GM18858 (cell line): ENCODE measurements around the gene GRB10.

Source experiments
- ATAC-seq: cut with Tn5 transposase; IDR thresholded peaks from one replicate; pipeline ENCODE4 v1.9.1; 2021; ENCODE audit not compliant: unreplicated experiment

The GRB10 gene

DNA sequence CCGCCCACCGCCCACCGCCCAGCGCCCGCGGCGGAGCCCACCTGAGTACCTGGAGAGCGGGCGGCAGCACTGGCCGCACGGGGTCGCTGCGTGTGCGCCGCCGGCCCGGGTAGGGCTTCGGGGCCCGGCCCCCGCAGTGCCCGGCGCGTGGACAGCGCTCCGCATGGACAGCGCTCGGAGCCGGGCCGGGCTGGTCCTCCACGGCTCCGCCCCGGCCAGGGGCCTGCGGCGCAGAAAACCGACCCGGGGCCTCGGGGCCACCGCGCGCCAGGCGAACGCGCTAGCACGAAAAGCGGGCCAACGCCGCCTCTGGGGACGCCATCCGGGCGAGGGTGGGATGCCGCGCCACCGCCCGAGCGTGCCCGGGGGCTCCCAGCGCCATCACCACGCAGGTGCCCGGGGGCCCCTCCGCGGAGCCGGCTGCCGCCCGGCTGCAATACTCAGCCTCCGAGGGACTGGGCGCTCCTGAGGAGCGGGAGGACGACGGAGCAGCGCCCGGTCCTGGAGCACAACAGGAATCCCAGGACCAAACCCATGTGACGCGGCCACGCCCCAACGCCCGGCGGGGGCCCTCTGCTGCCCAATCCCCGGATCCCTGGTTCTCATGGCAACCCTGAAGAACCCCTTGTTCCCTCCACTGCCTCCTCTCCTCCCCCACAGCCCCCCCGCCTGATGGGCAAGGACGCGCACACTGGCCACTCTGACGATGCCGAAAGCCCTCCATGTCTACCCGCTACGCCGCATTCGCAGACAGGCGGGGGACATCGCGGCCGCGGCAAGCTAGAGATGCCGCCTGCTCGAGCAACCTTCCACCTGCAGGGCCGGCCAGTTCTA is at the start of gene GRB10:
GRB10 (minus strand) TSS at position 522 of the 834 bp plus-strand sequence. CDS start 50,574 bp downstream, outside the sequence.
- ATAC-seq: no peak

- ATAC-seq: no peak
Measured at GRCh38 chr7:50828801-50829200, 46.1 kb upstream of the GRB10 start.

GRCh38 chr7:50828116-50828515 is 45.4 kb upstream of the GRB10 start:
- no peak for ATAC-seq

- ATAC-seq: no peak
Measured at GRCh38 chr7:50827281-50827680, 44.6 kb upstream of the GRB10 start.

DNA sequence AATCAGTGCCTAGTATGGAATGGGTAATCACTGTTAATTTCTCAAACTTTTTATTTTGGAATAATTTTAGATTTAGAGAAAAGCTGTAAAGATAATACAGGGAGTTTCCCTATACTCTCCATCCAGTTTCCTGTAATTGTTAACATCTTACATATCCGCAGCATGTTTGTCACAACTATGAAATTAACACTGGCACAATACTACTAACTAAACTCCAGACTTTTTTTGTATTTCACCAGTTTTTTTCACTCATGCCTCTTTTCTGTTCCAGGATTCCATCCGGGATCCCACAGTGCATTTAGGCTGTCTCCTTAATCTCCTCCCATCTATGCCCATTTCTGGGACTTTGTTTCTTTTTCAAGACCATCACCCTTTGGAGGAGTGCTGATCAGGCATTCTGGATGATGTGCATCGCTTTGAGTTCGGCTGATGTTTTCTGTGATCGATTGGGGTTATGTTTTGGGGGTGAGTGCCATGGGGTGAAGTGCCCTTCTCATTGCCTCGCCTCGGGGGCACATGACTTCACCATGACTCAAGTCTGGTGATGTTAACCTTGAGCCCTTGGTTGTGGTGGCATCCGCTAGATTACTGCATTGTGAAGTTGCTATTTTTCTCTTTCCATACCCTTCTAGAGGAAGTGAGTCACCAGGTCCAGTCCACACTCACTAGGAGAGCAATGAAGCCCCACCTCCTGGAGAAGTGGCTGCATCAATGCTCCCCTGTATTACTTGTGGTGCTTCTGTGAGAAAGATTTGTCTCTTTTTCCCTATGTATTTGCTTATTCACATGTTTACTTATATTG is 43.9 kb upstream of the GRB10 start:
- ATAC-seq: no peak

DNA sequence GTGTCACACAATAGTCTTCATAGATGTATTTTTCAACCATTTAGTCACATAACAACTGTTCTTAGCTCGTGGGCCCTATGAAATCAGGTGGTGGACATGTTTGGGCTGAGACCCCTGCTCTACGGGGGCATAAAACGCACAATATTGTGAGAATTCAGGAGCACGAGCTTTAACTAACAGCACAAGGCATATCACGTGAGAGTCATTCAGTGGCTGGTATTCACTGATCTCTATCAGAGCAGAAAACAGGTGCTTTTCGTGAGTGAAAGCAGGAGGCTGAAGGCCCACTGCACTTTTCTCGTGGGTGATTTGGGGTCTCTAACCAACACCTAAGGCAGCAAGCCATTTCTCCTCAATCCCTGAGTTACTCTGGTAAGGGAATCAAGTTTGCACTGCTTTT is 42.8 kb upstream of the GRB10 start:
- no peak for ATAC-seq

- ATAC-seq: no peak
Measured at GRCh38 chr7:50824882-50825281, 42.2 kb upstream of the GRB10 start.

DNA sequence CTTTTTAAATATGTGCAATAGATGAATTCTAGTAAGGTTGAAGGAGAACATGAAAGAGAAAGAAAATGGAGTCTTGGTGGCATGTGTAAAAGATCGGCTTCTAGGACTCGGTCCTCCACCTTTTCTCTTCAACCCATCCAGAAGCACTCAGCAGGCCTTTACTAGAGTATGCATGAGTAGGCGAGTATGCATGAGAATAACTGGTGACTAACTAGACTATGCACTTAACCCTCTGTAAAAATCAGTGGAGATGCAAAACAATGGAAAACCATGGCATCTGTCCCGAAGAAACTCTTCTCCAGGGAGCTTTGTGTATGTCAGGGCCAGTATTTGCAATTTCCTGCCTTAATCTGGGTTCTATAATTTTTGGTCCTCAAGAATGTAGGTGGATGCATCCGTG is 40.0 kb upstream of the GRB10 start:
- ATAC-seq: no peak

DNA sequence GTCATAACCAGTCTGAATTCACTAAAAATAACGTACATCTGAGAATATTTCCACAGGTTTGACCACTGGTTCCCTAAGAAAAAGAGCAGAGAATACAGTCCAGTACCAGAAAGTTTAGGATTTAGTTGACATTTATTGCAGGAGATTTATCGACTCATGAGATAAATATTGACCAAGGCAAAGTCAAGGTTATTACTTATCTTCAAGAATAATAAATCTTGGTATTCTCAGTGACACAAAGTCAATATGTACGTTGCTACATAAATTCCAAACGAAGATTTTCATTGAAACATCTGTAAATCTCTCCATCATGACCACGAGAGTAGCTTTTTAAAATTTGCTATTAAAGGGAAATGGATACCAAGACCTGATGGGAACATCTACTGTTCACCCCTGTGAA is 39.4 kb upstream of the GRB10 start:
- no peak for ATAC-seq

DNA sequence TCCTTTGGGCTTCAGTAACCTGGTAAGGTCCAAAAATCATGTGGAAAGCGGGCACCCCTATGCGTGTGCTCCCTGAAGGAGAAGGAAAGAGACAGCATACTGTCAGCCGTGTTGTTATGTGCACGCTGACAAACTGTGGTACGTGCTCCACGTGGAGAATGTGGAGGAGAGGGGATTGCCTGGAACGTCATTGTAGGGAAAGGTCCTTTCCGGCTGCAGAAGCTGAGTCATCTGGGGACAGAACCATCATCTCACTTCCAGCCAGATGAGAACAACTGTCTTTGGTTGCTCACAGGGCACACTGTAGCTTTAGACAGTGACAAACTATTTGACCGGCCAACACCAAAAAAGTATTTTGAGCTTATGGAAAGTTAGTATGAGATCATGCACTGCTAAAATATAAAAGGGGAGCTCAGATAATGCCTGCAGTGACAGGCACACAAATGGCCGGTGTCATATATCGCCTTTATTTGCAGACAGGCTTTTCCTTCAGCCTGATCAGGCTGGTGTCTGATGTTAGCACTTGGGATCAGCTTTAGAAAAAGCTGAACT is 38.8 kb upstream of the GRB10 start:
- ATAC-seq: no peak

GRCh38 chr7:50818324-50818723 is 35.6 kb upstream of the GRB10 start:
- no peak for ATAC-seq

DNA sequence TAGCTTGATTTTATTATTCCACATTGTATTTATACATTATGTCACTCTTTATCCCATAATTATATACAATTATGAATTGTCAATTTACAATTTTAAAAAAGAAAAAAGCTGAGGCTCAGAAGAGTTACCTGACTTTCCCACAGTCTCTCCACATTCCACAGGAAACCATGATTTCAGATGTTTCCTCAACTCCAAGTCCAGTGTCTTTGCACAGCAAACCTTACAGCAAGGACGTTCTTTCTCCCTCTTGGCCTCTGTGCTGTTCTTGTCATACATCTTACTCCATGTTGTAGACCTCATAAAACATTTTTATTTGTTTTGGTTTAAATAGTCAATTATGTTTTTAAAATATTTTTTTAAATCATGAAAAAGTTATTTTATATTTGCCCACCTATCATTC is 34.9 kb upstream of the GRB10 start:
- no peak for ATAC-seq

- no peak for ATAC-seq
Measured at GRCh38 chr7:50815138-50815537, 32.4 kb upstream of the GRB10 start.

- ATAC-seq: no peak
Measured at GRCh38 chr7:50814166-50814565, 31.5 kb upstream of the GRB10 start.

- no peak for ATAC-seq
Measured at GRCh38 chr7:50812841-50813475, 30.3 kb upstream of the GRB10 start.

- no peak for ATAC-seq
Measured at GRCh38 chr7:50812094-50812493, 29.4 kb upstream of the GRB10 start.

GRCh38 chr7:50808282-50808888 is 25.7 kb upstream of the GRB10 start:
- ATAC-seq: no peak

DNA sequence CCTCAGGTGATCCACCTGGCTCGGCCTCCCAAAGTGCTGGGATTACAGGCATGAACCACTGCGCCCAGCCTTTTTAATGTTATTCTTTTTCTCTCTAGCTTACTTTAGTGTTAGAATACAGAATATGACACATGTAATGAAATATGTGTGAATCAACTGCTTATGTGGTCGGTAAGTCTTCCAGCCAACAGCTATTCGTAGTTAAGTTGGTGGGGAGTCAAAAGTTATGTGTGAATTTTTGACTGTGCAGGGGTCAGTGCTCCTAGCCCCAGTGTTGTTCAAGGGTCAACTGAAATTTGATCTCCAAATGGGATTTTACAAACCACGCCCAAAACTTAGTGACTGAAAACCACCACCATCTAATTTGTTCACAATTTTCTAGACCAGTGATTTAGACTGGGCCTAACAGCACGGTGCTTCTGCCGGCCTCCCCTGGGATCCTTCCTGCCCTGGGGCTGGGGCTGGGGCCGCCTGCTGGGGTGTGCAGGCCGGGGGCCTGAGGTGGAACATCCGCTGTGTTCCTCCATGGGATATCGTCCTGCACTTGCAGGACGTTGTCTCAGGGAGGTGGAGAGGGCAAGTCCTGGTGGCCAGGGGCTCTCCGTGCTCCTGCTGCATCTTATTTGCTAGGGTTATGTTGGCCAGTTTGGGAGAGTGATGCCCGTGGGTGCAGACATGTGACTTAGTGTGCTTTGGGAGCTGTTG is 24.5 kb upstream of the GRB10 start:
- no peak for ATAC-seq

DNA sequence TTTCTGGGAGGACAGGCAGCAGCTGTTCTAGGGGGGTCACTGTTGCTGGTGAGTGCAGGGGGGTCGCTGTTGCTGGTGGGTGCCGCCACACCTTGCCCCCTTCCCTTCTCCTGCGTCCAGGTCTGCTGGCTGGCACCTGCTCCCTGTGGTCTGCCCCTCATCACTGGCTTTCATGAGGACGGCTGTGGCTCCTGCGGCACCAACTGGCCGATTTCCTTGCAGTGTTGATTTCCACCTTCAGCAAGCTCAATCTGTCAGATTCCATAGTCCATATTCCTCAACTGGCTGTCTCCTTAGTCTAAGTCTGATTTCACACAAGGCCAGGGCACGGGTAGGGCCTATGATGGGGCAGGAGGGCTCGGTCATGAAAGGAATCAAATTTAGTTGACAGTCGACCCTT is 23.4 kb upstream of the GRB10 start:
- ATAC-seq: no peak

GRCh38 chr7:50805447-50806125 is 22.9 kb upstream of the GRB10 start:
- no peak for ATAC-seq
